GM19372 (cell line): Measurements from ENCODE around the gene TDRD9.

ENCODE experiments used
- ATAC-seq: cut with Tn5 transposase; IDR thresholded peaks from one replicate; pipeline ENCODE4 v1.9.1; 2021; ENCODE audit warnings: mild to moderate bottlenecking, low read depth, moderate library complexity; ENCODE audit not compliant: unreplicated experiment

TDRD9 gene

GRCh38 chr14:104099096-104100041 is 171.1 kb downstream of the TDRD9 start:
- ATAC-seq, result no peak

GRCh38 chr14:104100171-104101085 is 172.2 kb downstream of the TDRD9 start:
- no peak for ATAC-seq

- no peak for ATAC-seq
Observed at GRCh38 chr14:104101086-104101621, 172.9 kb downstream of the TDRD9 start.

- ATAC-seq, result no peak
Observed at GRCh38 chr14:104101651-104102281, 173.5 kb downstream of the TDRD9 start.
